Hepatocyte (in vitro differentiated cells): ENCODE measurements around the gene HSCB. TPM values are rescaled to one million over a fixed set of nuclear protein-coding genes. Genes with fewer than 3 reads are reported as not detected.

Experiments used
- DNase-seq: peaks from one replicate; pipeline ENCODE4 v3.0.0-alpha.2; 2016; ENCODE audit warnings: low spot score
- H2AFZ ChIP-seq: fragments of 200-600 bp; sonication (generic); 2 replicates; pipeline ENCODE4 v1.6.0; 2016; ENCODE audit warnings: antibody characterized with exemption, mild to moderate bottlenecking
- H3K27ac ChIP-seq: fragments of 200-600 bp; sonication (generic); 2 replicates; pipeline ENCODE4 v1.5.1; 2016; ENCODE audit warnings: mild to moderate bottlenecking
- H3K27me3 ChIP-seq: fragments of 200-600 bp; sonication (generic); 2 replicates; pipeline ENCODE4 v1.6.1; 2016
- H3K36me3 ChIP-seq: fragments of 200-600 bp; sonication (generic); replicated peaks from 2 replicates; pipeline ENCODE4 v1.5.1; 2016; ENCODE audit warnings: low read depth; ENCODE audit not compliant: insufficient read depth
- H3K4me1 ChIP-seq: fragments of 200-600 bp; sonication (generic); 2 replicates; pipeline ENCODE4 v1.5.1; 2016; ENCODE audit warnings: mild to moderate bottlenecking, moderate library complexity; ENCODE audit not compliant: insufficient read depth
- H3K4me2 ChIP-seq: fragments of 200-600 bp; sonication (generic); 2 replicates; pipeline ENCODE4 v1.6.0; 2016
- H3K4me3 ChIP-seq: fragments of 200-600 bp; sonication (generic); 2 replicates; pipeline ENCODE4 v1.5.1; 2016; ENCODE audit warnings: mild to moderate bottlenecking
- H3K79me2 ChIP-seq: fragments of 200-600 bp; sonication (generic); 2 replicates; pipeline ENCODE4 v1.6.0; 2017; ENCODE audit warnings: mild to moderate bottlenecking
- H3K9me2 ChIP-seq: fragments of 200-600 bp; sonication (generic); replicated peaks from 2 replicates; pipeline ENCODE4 v1.6.0; 2017; ENCODE audit warnings: mild to moderate bottlenecking; ENCODE audit not compliant: insufficient read depth
- H3K9me3 ChIP-seq: fragments of 200-600 bp; sonication (generic); 2 replicates; pipeline ENCODE4 v1.5.1; 2016; ENCODE audit warnings: low read depth, mild to moderate bottlenecking
- H4K20me1 ChIP-seq: fragments of 200-600 bp; sonication (generic); 2 replicates; pipeline ENCODE4 v1.6.0; 2016; ENCODE audit warnings: mild to moderate bottlenecking; ENCODE audit not compliant: insufficient read depth, poor library complexity, severe bottlenecking
- EZH2 ChIP-seq: fragments of 200-600 bp; sonication (generic); IDR thresholded peaks from 2 replicates; pipeline ENCODE4 v1.6.1; 2016; ENCODE audit warnings: antibody characterized with exemption, mild to moderate bottlenecking, borderline replicate concordance
- EZH2phosphoT487 ChIP-seq: fragments of 200-600 bp; sonication (generic); IDR thresholded peaks from one replicate; pipeline ENCODE4 v1.6.1; 2018; ENCODE audit warnings: antibody characterized with exemption, mild to moderate bottlenecking, low read depth, moderate library complexity; ENCODE audit not compliant: unreplicated experiment, severe bottlenecking
- WGBS: methylation state at CpG from one replicate; pipeline ENCODE4 v1.1.6; 2016; ENCODE audit warnings: low lambda C conversion rate; ENCODE audit errors: missing lambda C conversion rate; 5-methylcytosine and 5-hydroxymethylcytosine counted together
- polyA plus RNA-seq: library from polyadenylated mRNA; unstranded; fragments of >200 nt; fragmentation: Nextera tagmentation; extraction: Ambion mirVana; gene quantifications from 2 replicates; pipeline ENCODE4 v1.2.1, GENCODE V29; 2016
- total RNA-seq: library from RNA; depleted of rRNA; stranded (reverse); fragments of >200 nt; gene quantifications from 2 replicates; pipeline ENCODE4 v1.2.3, GENCODE V29; 2014
- TF ChIP-seq, protein P1 (sequence below): fragments of 200-600 bp; sonication (generic); IDR thresholded peaks from 2 replicates; pipeline ENCODE4 v1.5.1; 2016; ENCODE audit warnings: antibody characterized with exemption, mild to moderate bottlenecking; ENCODE audit not compliant: poor library complexity

HSCB gene
- total and polyA plus RNA-seq, 2 experiments from 2014 or later: 22.6 to 30.8 TPM

- TF ChIP-seq, protein P1, sequence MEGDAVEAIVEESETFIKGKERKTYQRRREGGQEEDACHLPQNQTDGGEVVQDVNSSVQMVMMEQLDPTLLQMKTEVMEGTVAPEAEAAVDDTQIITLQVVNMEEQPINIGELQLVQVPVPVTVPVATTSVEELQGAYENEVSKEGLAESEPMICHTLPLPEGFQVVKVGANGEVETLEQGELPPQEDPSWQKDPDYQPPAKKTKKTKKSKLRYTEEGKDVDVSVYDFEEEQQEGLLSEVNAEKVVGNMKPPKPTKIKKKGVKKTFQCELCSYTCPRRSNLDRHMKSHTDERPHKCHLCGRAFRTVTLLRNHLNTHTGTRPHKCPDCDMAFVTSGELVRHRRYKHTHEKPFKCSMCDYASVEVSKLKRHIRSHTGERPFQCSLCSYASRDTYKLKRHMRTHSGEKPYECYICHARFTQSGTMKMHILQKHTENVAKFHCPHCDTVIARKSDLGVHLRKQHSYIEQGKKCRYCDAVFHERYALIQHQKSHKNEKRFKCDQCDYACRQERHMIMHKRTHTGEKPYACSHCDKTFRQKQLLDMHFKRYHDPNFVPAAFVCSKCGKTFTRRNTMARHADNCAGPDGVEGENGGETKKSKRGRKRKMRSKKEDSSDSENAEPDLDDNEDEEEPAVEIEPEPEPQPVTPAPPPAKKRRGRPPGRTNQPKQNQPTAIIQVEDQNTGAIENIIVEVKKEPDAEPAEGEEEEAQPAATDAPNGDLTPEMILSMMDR: no peak
- TF ChIP-seq EZH2: no peak
- TF ChIP-seq EZH2phosphoT487: no peak
- Histone ChIP-seq H3K27me3 (no peaks in the 10 kb centered on the region), H3K4me3 (peak overlapping the region; percentile 1), H3K9me2 (no peaks in the 10 kb centered on the region), H3K79me2 (peaks cover 57% of the 10 kb centered on the region), H3K4me2 (peak overlapping the region; percentile 82), H3K4me1 (peaks cover 14% of the 10 kb centered on the region), H4K20me1 (peaks cover 49% of the 10 kb centered on the region), H3K9me3 (no peaks in the 10 kb centered on the region), H3K36me3 (peaks cover 8% of the 10 kb centered on the region), H2AFZ (no peak overlapping the region), H3K27ac (peak overlapping the region; percentile 5)
- WGBS: 92% methylated on average over 5 of the region's 5 CpGs
- no peak for DNase-seq
These were observed 54.4 kb downstream of the HSCB start for GRCh38 chr22:28795932-28796856.

GRCh38 chr22:28798810-28799605 lies 57.2 kb downstream of the HSCB start:
- Histone ChIP-seq H4K20me1 (peaks cover 47% of the 10 kb centered on the region), H3K4me3 (peak overlapping the region; percentile 80), H3K9me3 (no peaks in the 10 kb centered on the region), H2AFZ (no peak overlapping the region), H3K9me2 (no peaks in the 10 kb centered on the region), H3K27me3 (no peaks in the 10 kb centered on the region), H3K36me3 (peaks cover 6% of the 10 kb centered on the region), H3K27ac (peak overlapping the region; percentile 100), H3K4me1 (peaks cover 25% of the 10 kb centered on the region), H3K4me2 (peak overlapping the region; percentile 82), H3K79me2 (peaks cover 70% of the 10 kb centered on the region)
- no peak for TF ChIP-seq EZH2
- TF ChIP-seq EZH2phosphoT487: no peak
- TF ChIP-seq, protein P1: no peak
- 9% methylated on average over 7 of the region's 7 CpGs for WGBS
- DNase-seq: peak; percentile 86

GRCh38 chr22:28799606-28800307 lies 57.9 kb downstream of the HSCB start:
- H3K79me2 ChIP-seq: peaks cover 70% of the 10 kb centered on the region
- 2% methylated on average over 16 of the region's 31 CpGs for WGBS

More at GRCh38 chr22:28799606-28800307, 57.9 kb downstream of the HSCB start:
- H4K20me1 ChIP-seq: peaks cover 40% of the 10 kb centered on the region
- H3K9me3 ChIP-seq: no peaks in the 10 kb centered on the region
- peak overlapping the region; percentile 80 for H3K4me3 ChIP-seq
- TF ChIP-seq EZH2phosphoT487: no peak
- no peak for TF ChIP-seq EZH2
- TF ChIP-seq, protein P1: no peak
- H2AFZ ChIP-seq: peak overlapping the region; percentile 28
- H3K4me1 ChIP-seq: peaks cover 25% of the 10 kb centered on the region
- H3K36me3 ChIP-seq: no peaks in the 10 kb centered on the region
- H3K9me2 ChIP-seq: no peaks in the 10 kb centered on the region
- peak overlapping the region; percentile 100 for H3K27ac ChIP-seq
- H3K27me3 ChIP-seq: no peaks in the 10 kb centered on the region
- DNase-seq: peak; percentile 77
- peak overlapping the region; percentile 82 for H3K4me2 ChIP-seq
